ENCODE results near the gene PROM2. TPM values are rescaled to one million over a fixed set of nuclear protein-coding genes. Genes with fewer than 3 reads are reported as not detected.

Gene PROM2
- total RNA-seq, 1 experiment from 2014 or later, result 3.1 TPM

DNA sequence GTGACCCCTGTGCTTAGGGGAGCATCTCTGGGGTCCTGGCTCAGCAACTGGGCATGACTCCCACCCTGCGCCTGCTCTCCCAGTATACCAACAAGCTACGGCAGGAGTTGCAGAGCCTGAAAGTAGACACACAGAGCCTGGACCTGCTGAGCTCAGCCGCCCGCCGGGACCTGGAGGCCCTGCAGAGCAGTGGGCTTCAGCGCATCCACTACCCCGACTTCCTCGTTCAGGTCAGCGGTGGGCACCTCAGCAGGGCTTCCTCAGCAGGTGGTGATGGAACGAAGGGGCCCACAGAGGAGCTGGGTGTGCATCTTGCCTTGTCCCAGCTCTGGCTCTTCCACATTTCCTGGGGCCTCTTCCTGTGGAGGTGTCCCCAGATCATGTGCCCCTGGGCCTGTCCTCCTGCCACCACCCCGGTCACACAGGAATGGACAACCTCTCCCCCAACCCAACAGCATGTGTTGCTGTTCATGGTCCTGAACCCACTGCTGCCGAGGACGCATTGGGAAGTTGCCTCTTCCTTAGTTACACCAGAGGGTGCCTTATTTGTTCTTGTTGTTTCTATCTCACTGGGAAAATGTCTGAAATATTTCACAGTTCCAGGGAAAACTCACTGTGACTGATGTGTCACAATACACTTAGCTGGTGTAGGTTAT lies 10.8 kb downstream of the PROM2 start:
- H3K4me1 ChIP-seq (ENCODE audit: insufficient read depth, low read length), result no peaks in the 10 kb centered on the region
- H3K23ac ChIP-seq (ENCODE audit: insufficient read length, low read depth, low read length), result no peak overlapping the region
- H2BK12ac ChIP-seq (ENCODE audit: insufficient read length, low read depth, low read length), result no peak overlapping the region
- no peak overlapping the region for H3K4me2 ChIP-seq (ENCODE audit: insufficient read depth, insufficient read length, low read length)
- no peak overlapping the region for H2BK5ac ChIP-seq (ENCODE audit: insufficient read length, low read length)
- DNase-seq, result no peak
- H3T11ph ChIP-seq (ENCODE audit: low read length), result no peak overlapping the region
- no peak overlapping the region for H2BK15ac ChIP-seq (ENCODE audit: low read depth, low read length)
- H4K20me1 ChIP-seq (ENCODE audit: control insufficient read depth, insufficient read depth, insufficient read length), result no peaks in the 10 kb centered on the region
- Mint-ChIP-seq H3K36me3 (ENCODE audit: insufficient read depth in 1 of 3, low read depth in 3 of 3) (peaks cover under 1 to 2% (median 2%) of the 10 kb centered on the region in 3 experiments; a peak in 3 of 7 replicates), H3K9me3 (peaks cover 1 to 2% of the 10 kb centered on the region in 2 experiments), H3K4me3 (no peak overlapping the region), H3K27ac (no peak overlapping the region; a peak in 1 of 7 replicates), H3K4me1 (peaks cover 6 to 7% of the 10 kb centered on the region in 2 experiments), H3K27me3 (ENCODE audit: low read depth) (no peaks in the 10 kb centered on the region; the same call in 1 of the 2 replicates)
- no peak overlapping the region for H3K56ac ChIP-seq (ENCODE audit: insufficient read length, low read depth, low read length)
- H4K8ac ChIP-seq (replicated peaks; ENCODE audit: insufficient read length, low read depth, low read length), result no peak overlapping the region
- H2AFZ ChIP-seq (ENCODE audit: low read length), result no peak overlapping the region
- H3K14ac ChIP-seq (ENCODE audit: insufficient read depth, low read length), result no peak overlapping the region
- H3K18ac ChIP-seq (ENCODE audit: insufficient read length, low read depth, low read length), result no peak overlapping the region
- no peak overlapping the region for H4K5ac ChIP-seq (ENCODE audit: insufficient read length, low read depth, low read length)
- H3K27ac ChIP-seq (ENCODE audit: insufficient read length, low read depth, low read length), result no peak overlapping the region
- no peaks in the 10 kb centered on the region for H3K23me2 ChIP-seq (ENCODE audit: insufficient read length, low read depth, low read length, poor library complexity, severe bottlenecking)
- no peaks in the 10 kb centered on the region for H3K79me2 ChIP-seq (ENCODE audit: insufficient read depth, low read length)
- no peaks in the 10 kb centered on the region for H3K27me3 ChIP-seq (ENCODE audit: insufficient read depth, low read length)
- H3K9me3 ChIP-seq (ENCODE audit: control insufficient read depth, low read depth, low read length), result no peaks in the 10 kb centered on the region
- no peak overlapping the region for H3K9ac ChIP-seq (ENCODE audit: extremely low read depth, insufficient read length, low read length)
- no CpG with 5 or more reads among the region's 13 CpGs for WGBS (ENCODE audit: extremely low coverage, insufficient read length, low lambda C conversion rate)
- no peaks in the 10 kb centered on the region for H3K79me1 ChIP-seq (ENCODE audit: insufficient read depth, low read depth, low read length, poor library complexity, severe bottlenecking)
- no peak overlapping the region for H2BK120ac ChIP-seq (ENCODE audit: low read depth, low read length, poor library complexity, severe bottlenecking)
- no peak overlapping the region for H2AK5ac ChIP-seq (ENCODE audit: insufficient read length, low read length)
- TF ChIP-seq, protein P1, sequence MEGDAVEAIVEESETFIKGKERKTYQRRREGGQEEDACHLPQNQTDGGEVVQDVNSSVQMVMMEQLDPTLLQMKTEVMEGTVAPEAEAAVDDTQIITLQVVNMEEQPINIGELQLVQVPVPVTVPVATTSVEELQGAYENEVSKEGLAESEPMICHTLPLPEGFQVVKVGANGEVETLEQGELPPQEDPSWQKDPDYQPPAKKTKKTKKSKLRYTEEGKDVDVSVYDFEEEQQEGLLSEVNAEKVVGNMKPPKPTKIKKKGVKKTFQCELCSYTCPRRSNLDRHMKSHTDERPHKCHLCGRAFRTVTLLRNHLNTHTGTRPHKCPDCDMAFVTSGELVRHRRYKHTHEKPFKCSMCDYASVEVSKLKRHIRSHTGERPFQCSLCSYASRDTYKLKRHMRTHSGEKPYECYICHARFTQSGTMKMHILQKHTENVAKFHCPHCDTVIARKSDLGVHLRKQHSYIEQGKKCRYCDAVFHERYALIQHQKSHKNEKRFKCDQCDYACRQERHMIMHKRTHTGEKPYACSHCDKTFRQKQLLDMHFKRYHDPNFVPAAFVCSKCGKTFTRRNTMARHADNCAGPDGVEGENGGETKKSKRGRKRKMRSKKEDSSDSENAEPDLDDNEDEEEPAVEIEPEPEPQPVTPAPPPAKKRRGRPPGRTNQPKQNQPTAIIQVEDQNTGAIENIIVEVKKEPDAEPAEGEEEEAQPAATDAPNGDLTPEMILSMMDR (conservative IDR thresholded peaks at IDR 0.05), result no peak
- H2BK20ac ChIP-seq (ENCODE audit: low read depth, low read length, poor library complexity, severe bottlenecking), result no peak overlapping the region
- H3K4ac ChIP-seq (ENCODE audit: low read depth, low read length), result no peak overlapping the region
- H4K91ac ChIP-seq (ENCODE audit: insufficient read length, low read depth, low read length), result no peak overlapping the region
